Dendritic cell treated with granulocyte-macrophage colony-stimulating factor and Interleukin-4, amounts not matched to agents 40 ng/mL and 50 ng/mL, for 4 days (primary cell): Measurements from ENCODE around the gene GARIN5B.

ENCODE experiments used
- H3K27ac Mint-ChIP-seq: one replicate; pipeline ENCODE4 v1.8.0; 2022; ENCODE audit warnings: mild to moderate bottlenecking, mixed read lengths
- H3K27me3 Mint-ChIP-seq: one replicate; pipeline ENCODE4 v1.8.0; 2022; ENCODE audit warnings: mild to moderate bottlenecking, mixed read lengths
- H3K36me3 Mint-ChIP-seq: one replicate; pipeline ENCODE4 v1.8.0; 2022; ENCODE audit warnings: low read depth, mixed read lengths
- H3K4me1 Mint-ChIP-seq: one replicate; pipeline ENCODE4 v1.8.0; 2022; ENCODE audit warnings: low read depth, mixed read lengths
- H3K4me3 Mint-ChIP-seq: one replicate; pipeline ENCODE4 v1.8.0; 2022; ENCODE audit warnings: mild to moderate bottlenecking, moderate library complexity, mixed read lengths
- H3K9me3 Mint-ChIP-seq: one replicate; pipeline ENCODE4 v1.8.0; 2022; ENCODE audit warnings: mixed read lengths
- intact Hi-C: fragments of 100-400 bp; cut with micrococcal nuclease; formaldehyde crosslinking; loops from one replicate; pipeline ENCODE4 v1.15.0; 2022

Gene GARIN5B

DNA sequence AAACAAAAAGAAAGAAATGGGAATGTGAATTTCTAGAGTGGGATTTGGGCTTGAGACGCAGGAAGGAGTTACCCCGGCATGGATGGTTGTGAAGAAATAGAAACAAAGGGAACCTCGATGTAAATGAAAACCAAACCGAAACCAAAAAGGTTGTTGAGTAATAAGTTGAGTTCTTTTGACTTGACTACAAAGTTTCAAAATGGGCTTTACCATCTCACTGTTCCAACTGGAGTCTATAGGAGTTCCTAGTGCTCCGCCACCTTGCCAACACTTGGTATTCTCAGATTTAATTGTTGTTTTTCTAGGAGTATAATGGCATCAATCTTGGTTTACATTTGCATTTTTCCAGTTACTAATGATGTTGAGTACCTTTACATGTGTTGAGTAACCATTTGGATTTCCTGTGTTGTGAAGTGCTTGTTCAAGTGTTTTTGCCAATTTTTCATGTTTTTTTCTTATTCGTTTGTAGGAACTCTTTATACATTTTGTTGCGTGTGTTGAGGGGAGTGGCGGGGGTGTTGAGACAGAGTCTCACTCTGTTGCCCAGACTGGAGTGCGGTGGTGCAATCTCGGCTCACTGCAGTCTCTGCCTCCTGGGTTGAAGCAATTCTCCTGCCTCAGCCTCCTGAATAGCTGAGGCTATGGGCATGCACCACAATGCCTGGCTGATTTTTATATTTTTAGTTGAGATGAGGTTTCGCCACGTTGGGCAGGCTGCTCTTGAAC, 35.3 kb upstream of the GARIN5B start:
- H3K4me3 Mint-ChIP-seq = peak overlapping the region; percentile 64
- peak overlapping the region; percentile 69 for H3K27ac Mint-ChIP-seq
- peaks cover 34% of the 10 kb centered on the region for H3K36me3 Mint-ChIP-seq
- peaks cover 25% of the 10 kb centered on the region for H3K4me1 Mint-ChIP-seq
- no peaks in the 10 kb centered on the region for H3K27me3 Mint-ChIP-seq
- no peaks in the 10 kb centered on the region for H3K9me3 Mint-ChIP-seq
- intact Hi-C loops = no loop called here

DNA sequence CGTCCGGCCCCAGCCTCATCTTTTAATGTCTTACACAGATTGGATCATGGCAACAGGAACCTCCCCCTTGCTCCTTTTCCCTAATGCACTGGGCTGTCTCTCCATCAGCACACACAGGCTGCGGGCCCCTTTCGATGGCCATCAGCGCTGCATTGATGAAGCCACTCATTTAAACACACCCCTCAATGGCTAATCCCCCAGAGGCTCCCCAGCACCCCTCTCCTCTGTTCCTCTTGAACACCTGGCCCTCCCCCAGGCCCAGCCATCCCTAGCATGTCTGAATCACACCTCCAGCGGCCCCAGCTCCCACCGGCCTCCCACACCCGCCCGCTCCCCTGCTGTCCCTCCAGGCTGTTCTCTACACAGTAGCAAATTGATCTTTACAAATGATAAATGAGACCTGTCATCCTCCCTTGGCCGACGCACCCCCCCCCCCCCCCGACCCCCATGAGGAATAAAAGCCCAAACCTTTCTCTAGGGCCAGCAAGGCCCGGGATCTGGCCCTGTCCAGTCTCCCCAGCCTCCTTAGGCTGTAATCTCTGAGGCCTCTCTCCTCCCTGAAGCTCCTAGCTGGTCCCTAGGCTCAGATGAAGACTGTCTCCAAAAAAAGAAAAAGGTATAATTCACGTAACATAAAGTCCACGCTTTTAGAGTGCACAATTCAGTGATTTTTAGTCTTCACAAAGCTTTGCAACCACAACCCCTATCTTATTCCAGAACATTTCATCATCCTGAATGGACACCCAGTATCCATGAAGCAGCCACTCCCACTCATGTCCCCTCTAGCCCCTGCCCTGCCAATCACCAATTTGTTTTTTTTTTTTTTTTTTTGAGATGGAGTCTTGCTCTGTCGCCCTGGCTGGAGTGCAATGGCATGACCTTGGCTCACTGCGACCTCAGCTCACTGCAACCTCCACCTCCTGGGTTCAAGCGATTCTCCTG, 30.0 kb upstream of the GARIN5B start:
- H3K27me3 Mint-ChIP-seq = no peaks in the 10 kb centered on the region
- peaks cover 46% of the 10 kb centered on the region for H3K4me1 Mint-ChIP-seq
- no peaks in the 10 kb centered on the region for H3K9me3 Mint-ChIP-seq
- H3K36me3 Mint-ChIP-seq = peaks cover 56% of the 10 kb centered on the region
- intact Hi-C loops = no loop called here
- H3K27ac Mint-ChIP-seq = no peak overlapping the region
- no peak overlapping the region for H3K4me3 Mint-ChIP-seq

DNA sequence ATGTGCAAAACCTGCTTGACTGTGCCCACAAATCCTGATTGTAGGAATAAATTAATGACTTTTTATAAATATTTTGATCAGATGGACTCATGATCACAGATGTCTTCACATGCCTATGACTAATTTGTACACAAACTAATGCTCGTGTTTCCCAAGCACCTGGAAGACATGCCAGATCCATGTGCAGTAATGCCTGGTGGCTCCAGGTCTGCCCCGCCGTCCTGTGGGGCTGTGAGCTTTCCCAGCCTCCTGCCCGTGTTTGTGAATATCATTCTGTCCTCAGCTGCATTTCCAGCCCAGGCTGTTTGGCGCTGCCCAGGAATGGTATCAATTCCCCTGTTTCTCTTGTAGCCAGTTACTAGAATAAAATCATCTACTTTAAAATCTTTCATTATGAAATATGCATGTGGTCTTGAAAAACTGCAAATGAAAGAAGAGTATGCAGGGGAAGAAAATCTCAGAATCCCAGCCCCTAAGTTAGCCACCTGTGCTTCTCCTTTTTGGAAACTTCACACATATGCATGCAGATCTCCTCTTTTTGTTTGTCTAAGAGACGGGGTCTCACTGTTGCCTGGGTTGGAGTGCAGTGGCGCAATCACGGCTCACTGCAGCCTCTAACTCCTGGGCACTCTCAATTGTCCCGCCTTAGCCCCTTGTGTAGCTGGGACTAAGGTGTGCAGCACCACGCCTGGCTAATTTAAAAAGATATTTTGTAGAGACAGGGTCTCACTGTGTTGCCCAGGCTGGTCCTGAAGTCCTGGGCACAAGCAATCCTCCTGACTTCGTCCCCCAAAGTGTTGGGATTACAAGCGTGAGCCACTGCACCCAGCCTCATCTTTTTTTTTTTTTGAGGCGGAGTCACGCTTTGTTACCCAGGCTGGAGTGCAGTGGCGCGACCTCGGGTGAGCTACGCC, 28.9 kb upstream of the GARIN5B start:
- Mint-ChIP-seq H3K4me1 (peaks cover 54% of the 10 kb centered on the region), H3K27me3 (no peaks in the 10 kb centered on the region), H3K36me3 (peaks cover 67% of the 10 kb centered on the region), H3K9me3 (no peaks in the 10 kb centered on the region), H3K4me3 (no peak overlapping the region), H3K27ac (no peak overlapping the region)
- intact Hi-C loops = no loop called here

DNA sequence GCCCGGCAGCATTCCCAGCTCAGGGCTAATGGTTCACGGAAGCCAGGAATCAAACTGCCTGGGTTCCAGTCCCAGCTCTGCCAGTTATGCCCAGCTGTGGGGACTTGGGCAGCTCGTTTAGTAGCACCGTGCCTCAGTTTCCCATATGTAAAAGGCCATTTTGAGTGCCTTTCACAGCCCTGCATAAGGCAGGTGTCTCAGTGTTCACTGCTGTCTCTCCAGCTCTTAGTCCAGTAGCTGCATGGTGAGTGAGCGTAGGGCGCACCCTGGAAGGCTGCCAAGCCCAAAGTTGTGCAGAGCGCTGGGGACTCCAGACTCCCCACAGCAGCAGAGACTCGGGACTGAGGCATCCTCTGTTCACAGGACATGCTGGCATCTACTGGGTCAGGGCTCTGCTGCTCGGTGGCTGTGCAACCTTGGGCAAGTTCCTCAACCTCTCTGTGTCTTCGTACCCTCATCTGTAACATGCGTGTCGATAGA, 28.2 kb upstream of the GARIN5B start:
- Mint-ChIP-seq H3K4me3 (no peak overlapping the region), H3K27me3 (no peaks in the 10 kb centered on the region), H3K36me3 (peaks cover 75% of the 10 kb centered on the region), H3K4me1 (peaks cover 61% of the 10 kb centered on the region), H3K27ac (no peak overlapping the region), H3K9me3 (no peaks in the 10 kb centered on the region)
- intact Hi-C loops = no loop called here

DNA sequence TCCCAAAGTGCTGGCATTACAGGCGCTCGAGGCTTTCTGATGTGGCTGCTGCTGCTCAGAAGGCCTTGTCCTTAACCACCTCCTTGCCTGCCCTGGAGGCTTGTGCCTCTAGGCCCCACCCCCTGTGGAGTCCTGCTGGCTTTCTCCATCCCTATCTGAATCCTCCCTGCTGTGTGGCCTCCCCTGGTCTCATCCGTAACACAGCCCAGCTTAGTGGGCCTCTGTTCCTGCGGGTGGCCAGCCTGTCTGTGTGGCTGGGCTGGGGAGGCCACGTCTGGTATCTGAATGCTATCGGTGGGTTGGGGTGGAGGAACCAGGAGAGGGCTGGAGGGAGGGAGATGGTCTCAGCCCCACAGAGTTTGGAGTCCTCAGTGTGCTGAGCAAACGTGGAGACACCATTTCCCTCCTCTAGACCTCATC, 27.4 kb upstream of the GARIN5B start:
- intact Hi-C loops = no loop called here
- Mint-ChIP-seq H3K4me3 (no peak overlapping the region), H3K36me3 (peaks cover 82% of the 10 kb centered on the region), H3K9me3 (no peaks in the 10 kb centered on the region), H3K4me1 (peaks cover 61% of the 10 kb centered on the region), H3K27ac (no peak overlapping the region), H3K27me3 (no peaks in the 10 kb centered on the region)

DNA sequence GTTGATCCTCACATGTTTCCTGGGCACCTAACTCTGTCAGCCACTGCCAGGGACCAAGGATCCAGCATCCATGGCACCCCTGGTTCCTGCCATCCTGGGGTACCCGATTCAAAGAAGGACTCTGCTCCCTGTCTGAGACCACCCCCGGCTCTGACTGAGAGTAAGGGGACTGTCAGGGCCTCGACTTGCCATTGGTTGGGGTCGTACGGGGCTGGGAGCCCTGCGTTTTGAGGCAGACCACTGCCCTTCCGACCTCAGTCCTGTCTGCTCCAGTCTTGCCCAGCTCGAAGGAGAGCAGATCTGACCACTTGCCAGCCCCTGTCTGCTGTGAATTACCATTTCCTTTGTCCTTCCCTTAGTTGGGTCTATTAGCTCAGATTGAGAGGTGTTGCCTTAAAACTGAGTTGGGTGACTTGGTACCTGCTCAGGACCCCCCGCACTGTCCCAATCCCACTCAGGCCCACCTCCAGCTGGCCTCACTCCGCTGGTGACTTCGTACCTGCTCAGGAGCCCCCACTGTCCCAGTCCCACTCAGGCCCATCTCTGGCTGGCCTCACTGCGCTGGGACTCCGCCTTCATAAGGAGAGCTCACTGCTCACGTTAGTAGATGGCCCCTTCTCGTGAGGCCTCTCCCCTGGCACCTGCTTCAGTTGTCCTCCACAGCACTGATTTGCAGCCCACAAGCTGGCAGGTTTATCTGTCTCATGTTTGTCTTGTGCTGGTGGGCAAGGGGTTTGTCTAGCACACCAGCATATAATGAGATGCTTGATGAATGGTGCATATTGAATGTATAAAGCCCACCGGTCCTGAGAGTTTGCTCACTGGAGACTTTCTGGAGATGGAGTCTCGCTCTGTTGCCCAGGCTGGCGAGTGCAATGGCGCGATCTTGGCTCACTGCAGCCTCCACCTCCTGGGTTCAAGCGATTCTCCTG, 26.6 kb upstream of the GARIN5B start:
- Mint-ChIP-seq H3K9me3 (no peaks in the 10 kb centered on the region), H3K27me3 (no peaks in the 10 kb centered on the region), H3K27ac (no peak overlapping the region), H3K4me1 (peaks cover 65% of the 10 kb centered on the region), H3K4me3 (no peak overlapping the region), H3K36me3 (peaks cover 82% of the 10 kb centered on the region)
- intact Hi-C loops = loop anchor here (5.0 kb wide), 2 partner anchors 52 to 97 kb away; partner anchors contain the start of gene KMT5C

DNA sequence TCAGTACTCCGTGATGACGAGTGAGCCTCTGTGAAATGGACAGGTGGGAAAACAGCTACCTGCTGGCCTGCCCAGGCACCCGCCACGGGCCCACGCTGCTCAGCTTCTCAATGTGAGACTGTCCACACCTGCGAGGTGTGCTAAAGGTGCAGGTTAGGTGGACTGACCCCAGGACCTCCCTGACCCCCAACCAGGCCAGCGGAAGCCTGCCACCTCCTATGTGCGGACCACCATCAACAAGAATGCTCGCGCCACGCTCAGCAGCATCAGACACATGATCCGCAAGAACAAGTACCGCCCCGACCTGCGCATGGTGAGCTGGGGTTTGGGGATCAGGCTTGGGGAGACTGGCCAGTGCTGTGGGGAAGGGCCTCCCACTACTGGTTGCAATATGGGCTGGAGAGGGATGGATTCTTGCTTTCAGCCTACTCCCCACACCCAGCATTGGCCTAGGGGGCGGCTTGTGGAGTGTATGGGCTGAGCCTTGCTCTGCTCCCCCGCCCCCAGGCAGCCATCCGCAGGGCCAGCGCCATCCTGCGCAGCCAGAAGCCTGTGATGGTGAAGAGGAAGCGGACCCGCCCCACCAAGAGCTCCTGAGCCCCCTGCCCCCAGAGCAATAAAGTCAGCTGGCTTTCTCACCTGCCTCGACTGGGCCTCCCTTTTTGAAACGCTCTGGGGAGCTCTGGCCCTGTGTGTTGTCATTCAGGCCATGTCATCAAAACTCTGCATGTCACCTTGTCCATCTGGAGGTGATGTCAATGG, 24.9 kb upstream of the GARIN5B start:
- H3K27me3 Mint-ChIP-seq = no peaks in the 10 kb centered on the region
- H3K36me3 Mint-ChIP-seq = peaks cover 74% of the 10 kb centered on the region
- peak overlapping the region; percentile 91 for H3K4me3 Mint-ChIP-seq
- intact Hi-C loops = loop anchor here (5.0 kb wide), 2 partner anchors 51 to 96 kb away; partner anchors contain the start of gene KMT5C
- no peaks in the 10 kb centered on the region for H3K9me3 Mint-ChIP-seq
- H3K4me1 Mint-ChIP-seq = peaks cover 75% of the 10 kb centered on the region
- no peak overlapping the region for H3K27ac Mint-ChIP-seq

DNA sequence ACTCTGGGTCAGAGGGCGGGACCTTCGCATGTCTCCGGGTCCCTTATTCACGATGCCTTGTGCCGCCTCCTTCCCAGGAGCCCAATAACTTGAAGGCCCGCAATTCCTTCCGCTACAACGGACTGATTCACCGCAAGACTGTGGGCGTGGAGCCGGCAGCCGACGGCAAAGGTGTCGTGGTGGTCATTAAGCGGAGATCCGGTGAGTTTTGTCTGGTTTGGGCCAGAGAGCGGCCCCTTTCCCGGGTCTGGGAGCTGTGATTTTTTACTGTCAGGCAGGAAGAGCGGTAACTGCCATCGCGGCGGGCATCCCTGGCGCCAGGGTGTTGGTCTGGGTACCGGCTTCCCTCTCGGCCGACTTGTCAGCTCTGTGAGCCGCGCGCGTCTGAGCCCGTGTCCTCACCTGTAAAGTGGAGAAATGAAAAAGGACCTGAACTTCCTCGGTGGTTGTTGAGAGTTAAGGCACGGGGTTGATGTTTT, 23.5 kb upstream of the GARIN5B start:
- peaks cover 10% of the 10 kb centered on the region for H3K27me3 Mint-ChIP-seq
- H3K4me1 Mint-ChIP-seq = peaks cover 73% of the 10 kb centered on the region
- H3K4me3 Mint-ChIP-seq = peak overlapping the region; percentile 91
- intact Hi-C loops = loop anchor here (5.0 kb wide), 2 partner anchors 49 to 94 kb away; partner anchors contain the start of gene KMT5C
- H3K9me3 Mint-ChIP-seq = no peaks in the 10 kb centered on the region
- H3K27ac Mint-ChIP-seq = peak overlapping the region; percentile 95
- H3K36me3 Mint-ChIP-seq = peaks cover 60% of the 10 kb centered on the region

DNA sequence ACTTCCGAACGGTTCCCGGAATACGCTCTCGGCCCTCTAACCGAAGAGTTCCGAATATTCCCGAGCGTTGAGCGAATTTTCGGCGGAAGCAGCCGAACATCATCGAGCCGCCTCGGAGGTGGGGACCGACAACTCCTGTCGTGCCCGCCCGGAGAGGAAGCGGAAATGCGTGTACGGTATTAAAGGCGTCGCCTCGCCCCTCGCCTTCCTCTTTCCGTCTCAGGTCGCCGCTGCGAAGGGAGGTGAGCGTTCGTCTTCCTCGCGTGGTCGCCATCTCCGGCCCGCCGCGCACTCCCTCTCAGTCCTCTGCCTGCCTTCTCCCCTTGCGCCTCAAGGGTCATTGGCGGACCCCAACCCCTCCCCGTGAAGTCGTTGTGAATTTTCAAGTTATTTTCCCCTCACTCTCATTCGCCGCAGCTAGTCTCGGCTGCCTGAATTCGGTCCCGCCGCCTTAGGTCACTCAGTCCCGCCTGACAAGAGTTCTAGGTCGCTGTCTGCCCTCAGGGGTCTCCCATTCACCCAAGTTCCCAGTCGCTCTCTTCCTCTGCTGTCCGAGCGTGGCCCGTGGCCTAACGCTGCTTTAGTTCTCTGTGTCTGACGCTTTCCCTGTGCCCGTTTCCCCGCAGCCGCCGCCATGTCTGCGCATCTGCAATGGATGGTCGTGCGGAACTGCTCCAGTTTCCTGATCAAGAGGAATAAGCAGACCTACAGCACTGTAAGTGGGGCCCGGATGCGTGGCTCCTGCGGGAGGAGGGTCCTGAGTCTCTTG, 22.8 kb upstream of the GARIN5B start, which contains the start of gene RPL28:
Gene RPL28, plus strand, starts transcription at position 209 of the 769 bp plus-strand sequence. Its CDS starts 426 bp downstream, at position 635.
- Mint-ChIP-seq H3K4me1 (peaks cover 72% of the 10 kb centered on the region), H3K4me3 (peak within 1 kb of the TSS; percentile 91)

DNA sequence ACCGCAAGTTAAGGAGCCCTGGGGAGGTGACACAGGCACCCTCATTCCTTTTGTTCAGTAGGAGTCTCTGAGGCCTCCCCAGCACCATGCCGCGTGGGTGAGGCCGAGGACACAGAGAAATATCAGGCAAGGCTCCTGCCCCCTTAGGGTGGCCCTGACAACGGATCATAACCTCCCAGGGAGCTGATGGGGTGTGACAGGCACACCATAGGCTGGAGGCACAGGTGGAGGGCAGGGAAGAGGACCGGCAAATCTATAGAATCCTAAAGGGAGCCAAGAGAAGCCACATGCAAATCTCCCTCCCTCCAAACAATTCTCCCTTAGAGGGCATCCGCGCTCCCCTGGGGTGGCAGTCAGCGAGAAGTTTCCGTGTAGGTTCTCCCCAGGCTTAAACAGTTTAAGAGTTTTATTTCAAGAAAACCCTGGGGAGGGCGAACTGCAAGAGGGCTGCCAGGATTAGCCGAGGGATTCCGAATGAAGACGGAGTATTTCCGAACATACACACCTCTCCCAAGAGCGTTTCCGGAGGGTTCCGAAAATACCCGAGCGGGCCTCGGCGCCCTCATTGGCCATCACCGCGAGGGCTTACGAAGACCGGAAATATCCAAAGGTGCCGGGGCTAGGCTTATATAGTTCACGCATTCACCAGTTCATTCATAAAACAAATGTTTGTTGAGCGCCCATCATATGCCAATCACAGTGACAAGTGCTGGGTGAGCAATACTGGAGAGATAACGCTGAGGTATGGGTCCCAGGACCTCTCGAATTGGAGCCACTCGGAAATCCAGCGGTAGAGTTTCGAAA, 22.1 kb upstream of the GARIN5B start:
- Mint-ChIP-seq H3K27ac (peak overlapping the region; percentile 95), H3K27me3 (peaks cover 12% of the 10 kb centered on the region), H3K36me3 (peaks cover 46% of the 10 kb centered on the region), H3K4me1 (peaks cover 64% of the 10 kb centered on the region), H3K4me3 (peak overlapping the region; percentile 91), H3K9me3 (no peaks in the 10 kb centered on the region)
- intact Hi-C loops = loop anchor here (2.0 to 5.0 kb wide), 3 partner anchors 24 to 93 kb away; partner anchors contain the start of gene KMT5C

More for the DNA sequence above, 22.8 kb upstream of the GARIN5B start, which contains the start of gene RPL28:
- intact Hi-C loops = loop anchor here (2.0 to 5.0 kb wide), 3 partner anchors 23 to 94 kb away; partner anchors contain the start of gene KMT5C
- Mint-ChIP-seq H3K27ac (peak within 1 kb of the TSS; percentile 95), H3K27me3 (peaks cover 12% of the 10 kb centered on the region), H3K36me3 (peaks cover 54% of the 10 kb centered on the region), H3K9me3 (no peaks in the 10 kb centered on the region)
